Spleen (tissue), 11 donors: ENCODE results near the gene SLC39A10. TPM values are rescaled to one million over a fixed set of nuclear protein-coding genes. Genes with fewer than 3 reads are reported as not detected.

ENCODE experiments used
- DNase-seq: peaks from one replicate; pipeline ENCODE4 v3.0.0-alpha.2; 2020
- H3K27ac ChIP-seq, 8 donors: fragments of 200-600 bp; sonication (generic) in 7 of 8; 1 replicate in 4 of 8; 2 replicates in 4 of 8; pipeline versions ENCODE4 v1.5.0 to v1.8.0; 2016 to 2021; ENCODE audit warnings: inconsistent platforms in 4 of 8, mild to moderate bottlenecking in 4 of 8, moderate library complexity in 1 of 8
- H3K27me3 ChIP-seq, 7 donors: fragments of 200-600 bp; sonication (generic) in 6 of 7; replicated peaks in 1 of 7; 1 replicate in 4 of 7; 2 replicates in 3 of 7; pipeline versions ENCODE4 v1.5.0 to v1.8.0; 2016 to 2021; ENCODE audit warnings: inconsistent platforms in 3 of 7, mild to moderate bottlenecking in 1 of 7
- H3K36me3 ChIP-seq, 6 donors: fragments of 200-600 bp; sonication (generic) in 5 of 6; 1 replicate in 4 of 6; 2 replicates in 2 of 6; pipeline versions ENCODE4 v1.5.0 to v1.8.0; 2016 to 2021; ENCODE audit warnings: inconsistent platforms in 2 of 6
- H3K4me1 ChIP-seq, 6 donors: fragments of 200-600 bp; sonication (generic) in 5 of 6; 1 replicate in 3 of 6; 2 replicates in 3 of 6; pipeline versions ENCODE4 v1.5.0 to v1.8.0; 2016 to 2021; ENCODE audit warnings: inconsistent platforms in 3 of 6
- H3K4me3 ChIP-seq, 8 donors: fragments of 200-600 bp; sonication (generic) in 7 of 8; 1 replicate in 4 of 8; 2 replicates in 4 of 8; pipeline versions ENCODE4 v1.5.0 to v1.8.0; 2016 to 2021; ENCODE audit warnings: inconsistent platforms in 4 of 8, mild to moderate bottlenecking in 4 of 8, moderate library complexity in 2 of 8
- H3K9me3 ChIP-seq, 8 donors: fragments of 200-600 bp; sonication (generic) in 7 of 8; 1 replicate in 4 of 8; 2 replicates in 4 of 8; pipeline versions ENCODE4 v1.5.0 to v1.8.0; 2016 to 2021; ENCODE audit warnings: inconsistent platforms in 4 of 8
- CTCF ChIP-seq, 11 experiments: fragments of 200-600 bp in 7 of 11; fragments of 450-650 bp in 4 of 11; sonication (generic) in 4 of 11; IDR thresholded peaks in 8 of 11; conservative IDR thresholded peaks in 3 of 11; 1 replicate in 7 of 11; 2 replicates in 4 of 11; pipeline versions ENCODE4 v1.4.0 to v1.8.0; 2016 to 2021; ENCODE audit warnings: antibody characterized with exemption in 11 of 11, inconsistent platforms in 4 of 11, mild to moderate bottlenecking in 1 of 11
- POLR2A ChIP-seq, 3 donors: fragments of 450-650 bp; IDR thresholded peaks; one replicate each; pipeline ENCODE4 v1.5.1; 2017; ENCODE audit warnings: antibody characterized with exemption in 3 of 3, mild to moderate bottlenecking in 1 of 3
- POLR2AphosphoS5 ChIP-seq, 3 donors: sonication (generic); formaldehyde crosslinking; IDR thresholded peaks; one replicate each; pipeline ENCODE4 v1.5.1; 2017; ENCODE audit warnings: antibody characterized with exemption in 3 of 3
- WGBS, 5 donors: extraction: QIAGEN DNeasy Blood & Tissue Kit in 3 of 5; methylation state at CpG; one replicate each; pipeline versions ENCODE4 v1.1.5 to v1.1.7; 2013 to 2018; 5-methylcytosine and 5-hydroxymethylcytosine counted together
- intact Hi-C: fragments of 100-400 bp; cut with DNase I; formaldehyde crosslinking; loops from one replicate; pipeline ENCODE4 v1.15.0; 2023; ENCODE audit warnings: low total_unique reads
- polyA plus RNA-seq, 3 donors: library from polyadenylated mRNA; stranded (reverse); fragments of 200-250 nt; gene quantifications; one replicate each; pipeline ENCODE4 v1.2.1, GENCODE V29; 2013
- total RNA-seq, 7 donors: library from RNA; depleted of rRNA in 3 of 7; stranded (reverse); fragments of >200 nt in 3 of 7; fragmentation: NEBNext Ultra II Directional in 4 of 7; extraction: Animal tissue kit (Norgen Biotek cat#: 25700) in 4 of 7; gene quantifications; one replicate each; pipeline versions ENCODE4 v1.1.0 to v1.2.1, GENCODE V29; 2016 to 2021
- donor health status: healthy with polysubstance abuse.
- donor health status: DM: no; HTN: no; CAD: no; lungs with moderate emphysema.
- donor health status: DM: no; HTN: no; CAD: no.
- donor health status: Bipolar disorder and iron deficiency.
- donor health status: healthy.
- donor health status: DM: no; HTN: no; CAD: no.
- donor health status: DM: yes; HTN: yes; CAD: no.

Gene SLC39A10
- total and polyA plus RNA-seq, 10 donors, result 7.9 to 78.1 (median 51.6) TPM

GRCh38 chr2:195622966-195623365, 34.1 kb upstream of the SLC39A10 start:
- Histone ChIP-seq H3K36me3 (no peaks in the 10 kb centered on the region), H3K27me3 (no peaks in the 10 kb centered on the region), H3K9me3 (no peaks in the 10 kb centered on the region), H3K4me1 (peaks cover 0 to 8% (median 0%) of the 10 kb centered on the region in 6 donors), H3K27ac (no peak overlapping the region), H3K4me3 (no peak overlapping the region)
- DNase-seq, result no peak
- intact Hi-C loops, result no loop called here
- TF ChIP-seq CTCF (IDR thresholded peaks at IDR 0.05 in 8 of 11, conservative IDR thresholded peaks at IDR 0.05 in 3 of 11), result no peak
- TF ChIP-seq POLR2A (IDR thresholded peaks at IDR 0.05), result no peak
- no peak for TF ChIP-seq POLR2AphosphoS5 (IDR thresholded peaks at IDR 0.05)

- H3K4me1 ChIP-seq, result peaks cover 0 to 8% (median 0%) of the 10 kb centered on the region in 6 donors
- H3K9me3 ChIP-seq, result no peaks in the 10 kb centered on the region
- H3K36me3 ChIP-seq, result no peaks in the 10 kb centered on the region
- no peaks in the 10 kb centered on the region for H3K27me3 ChIP-seq
- no peak overlapping the region for H3K27ac ChIP-seq
- intact Hi-C loops, result no loop called here
- TF ChIP-seq POLR2AphosphoS5 (IDR thresholded peaks at IDR 0.05) (no peak), CTCF (IDR thresholded peaks at IDR 0.05 in 8 of 11, conservative IDR thresholded peaks at IDR 0.05 in 3 of 11) (no peak), POLR2A (IDR thresholded peaks at IDR 0.05) (no peak)
- no peak overlapping the region for H3K4me3 ChIP-seq
- no peak for DNase-seq
- 73 to 85% (median 77%) methylated on average over 2 of the region's 2 CpGs for WGBS, 5 donors
Observed at GRCh38 chr2:195626507-195626906, 30.5 kb upstream of the SLC39A10 start.

GRCh38 chr2:195628666-195629065, 28.4 kb upstream of the SLC39A10 start:
- 91 to 100% (median 94%) methylated on average over 1 of the region's 1 CpG for WGBS, 5 donors
- intact Hi-C loops, result no loop called here
- H3K27me3 ChIP-seq, result no peaks in the 10 kb centered on the region
- H3K36me3 ChIP-seq, result no peaks in the 10 kb centered on the region
- peaks cover 0 to 26% (median 2%) of the 10 kb centered on the region in 6 donors for H3K4me1 ChIP-seq
- no peak for TF ChIP-seq POLR2A (IDR thresholded peaks at IDR 0.05)
- no peak for TF ChIP-seq CTCF (IDR thresholded peaks at IDR 0.05 in 8 of 11, conservative IDR thresholded peaks at IDR 0.05 in 3 of 11)
- TF ChIP-seq POLR2AphosphoS5 (IDR thresholded peaks at IDR 0.05), result no peak
- no peak for DNase-seq
- no peaks in the 10 kb centered on the region for H3K9me3 ChIP-seq
- H3K4me3 ChIP-seq, result no peak overlapping the region
- no peak overlapping the region for H3K27ac ChIP-seq

GRCh38 chr2:195632856-195633572, 24.0 kb upstream of the SLC39A10 start:
- TF ChIP-seq POLR2A (IDR thresholded peaks at IDR 0.05) (no peak), CTCF (IDR thresholded peaks at IDR 0.05 in 8 of 11, conservative IDR thresholded peaks at IDR 0.05 in 3 of 11) (no peak), POLR2AphosphoS5 (IDR thresholded peaks at IDR 0.05) (no peak)
- intact Hi-C loops, result no loop called here

More at GRCh38 chr2:195632856-195633572, 24.0 kb upstream of the SLC39A10 start:
- no peaks in the 10 kb centered on the region for H3K9me3 ChIP-seq
- H3K27me3 ChIP-seq, result no peaks in the 10 kb centered on the region
- 85 to 92% (median 87%) methylated on average over 10 of the region's 10 CpGs for WGBS, 5 donors
- peaks cover 0 to 23% (median 2%) of the 10 kb centered on the region in 6 donors for H3K4me1 ChIP-seq
- H3K4me3 ChIP-seq, result no peak overlapping the region
- no peaks in the 10 kb centered on the region for H3K36me3 ChIP-seq
- no peak for DNase-seq
- H3K27ac ChIP-seq, result peak overlapping the region in 6 of 8 donors; percentile 29 to 73 (median 56)
